ENCODE measurements around the gene ARHGAP29.

ARHGAP29 gene

DNA sequence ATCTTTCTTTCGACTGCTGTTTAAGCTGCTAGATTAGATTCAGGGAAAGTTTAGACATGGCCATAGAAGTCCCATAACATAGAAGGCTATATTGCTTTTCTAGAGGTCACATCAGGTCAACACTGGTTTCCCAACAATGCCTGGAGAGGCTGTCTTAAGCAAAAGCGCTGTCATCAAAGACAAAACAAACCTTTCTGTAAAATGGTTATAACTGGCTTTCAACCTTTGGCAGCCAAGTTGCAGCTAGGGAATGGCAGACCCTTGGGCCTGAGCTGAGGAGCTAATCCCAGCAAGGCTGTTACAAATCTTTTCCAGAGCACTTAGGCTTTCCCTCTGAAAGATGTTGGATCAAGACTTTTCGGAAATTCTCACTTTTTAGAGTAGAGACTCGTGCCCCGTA, 105.3 kb downstream of the ARHGAP29 start:
- TF ChIP-seq, protein P1, sequence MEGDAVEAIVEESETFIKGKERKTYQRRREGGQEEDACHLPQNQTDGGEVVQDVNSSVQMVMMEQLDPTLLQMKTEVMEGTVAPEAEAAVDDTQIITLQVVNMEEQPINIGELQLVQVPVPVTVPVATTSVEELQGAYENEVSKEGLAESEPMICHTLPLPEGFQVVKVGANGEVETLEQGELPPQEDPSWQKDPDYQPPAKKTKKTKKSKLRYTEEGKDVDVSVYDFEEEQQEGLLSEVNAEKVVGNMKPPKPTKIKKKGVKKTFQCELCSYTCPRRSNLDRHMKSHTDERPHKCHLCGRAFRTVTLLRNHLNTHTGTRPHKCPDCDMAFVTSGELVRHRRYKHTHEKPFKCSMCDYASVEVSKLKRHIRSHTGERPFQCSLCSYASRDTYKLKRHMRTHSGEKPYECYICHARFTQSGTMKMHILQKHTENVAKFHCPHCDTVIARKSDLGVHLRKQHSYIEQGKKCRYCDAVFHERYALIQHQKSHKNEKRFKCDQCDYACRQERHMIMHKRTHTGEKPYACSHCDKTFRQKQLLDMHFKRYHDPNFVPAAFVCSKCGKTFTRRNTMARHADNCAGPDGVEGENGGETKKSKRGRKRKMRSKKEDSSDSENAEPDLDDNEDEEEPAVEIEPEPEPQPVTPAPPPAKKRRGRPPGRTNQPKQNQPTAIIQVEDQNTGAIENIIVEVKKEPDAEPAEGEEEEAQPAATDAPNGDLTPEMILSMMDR (conservative IDR thresholded peaks at IDR 0.05) = no peak
- no peak overlapping the region for H3K27ac ChIP-seq

DNA sequence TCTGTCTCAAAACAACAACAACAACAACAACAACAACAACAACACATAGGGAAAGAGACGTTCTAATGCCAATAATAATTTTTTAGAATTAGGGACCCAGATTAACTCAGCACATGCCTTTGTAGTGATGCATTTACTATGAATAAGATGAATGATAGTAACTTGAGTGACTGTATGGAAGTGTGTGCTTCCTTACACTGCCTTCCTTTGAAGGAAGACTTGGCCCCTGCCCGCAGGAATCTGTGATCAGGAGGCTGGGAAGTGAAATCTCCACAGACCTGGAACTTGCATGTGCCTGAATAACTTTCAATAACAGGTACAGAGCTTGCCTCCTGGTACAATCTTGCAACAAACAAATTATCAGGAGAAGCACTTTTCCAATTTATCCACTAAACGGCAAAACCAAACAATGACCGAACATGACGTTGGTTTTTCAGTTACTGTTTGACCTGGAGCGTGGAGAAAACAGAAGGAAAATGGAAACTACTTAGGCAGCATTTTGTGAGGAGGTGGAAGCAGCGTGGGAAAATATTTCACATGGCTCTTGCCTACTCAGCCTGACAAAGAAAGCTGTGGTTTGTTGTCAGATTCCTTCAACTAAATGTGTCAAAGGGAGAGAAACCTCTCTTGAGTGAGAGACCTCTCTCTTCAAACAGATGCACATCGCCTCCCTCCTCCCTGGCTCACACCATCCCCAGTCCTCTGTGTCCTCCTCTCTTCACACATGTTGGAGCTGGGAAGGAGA, 106.4 kb downstream of the ARHGAP29 start:
- TF ChIP-seq, protein P1 (conservative IDR thresholded peaks at IDR 0.05) = no peak

DNA sequence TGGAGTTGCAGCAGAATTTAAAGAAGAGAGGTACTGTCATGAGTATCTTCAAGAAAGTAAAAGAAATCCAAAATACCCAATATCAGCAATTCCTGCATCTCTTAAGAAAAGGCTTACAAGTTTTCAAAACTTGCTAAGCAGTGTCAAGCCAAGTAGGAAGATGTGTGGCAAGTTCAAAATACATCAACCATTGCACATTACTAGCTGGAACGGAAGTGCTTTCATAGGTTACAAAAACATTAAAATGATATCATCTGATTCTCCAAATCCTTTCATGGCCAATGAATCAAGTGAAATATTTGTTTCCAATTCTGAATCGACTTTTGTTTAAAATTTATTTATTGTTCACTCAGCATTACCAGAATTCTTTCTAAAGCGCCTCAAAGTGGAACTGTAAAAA, 110.7 kb downstream of the ARHGAP29 start:
- TF ChIP-seq, protein P1 (conservative IDR thresholded peaks at IDR 0.05) = no peak
- H3K27ac ChIP-seq = no peak overlapping the region

More for the DNA sequence above, 106.4 kb downstream of the ARHGAP29 start:
- no peak overlapping the region for H3K27ac ChIP-seq

DNA sequence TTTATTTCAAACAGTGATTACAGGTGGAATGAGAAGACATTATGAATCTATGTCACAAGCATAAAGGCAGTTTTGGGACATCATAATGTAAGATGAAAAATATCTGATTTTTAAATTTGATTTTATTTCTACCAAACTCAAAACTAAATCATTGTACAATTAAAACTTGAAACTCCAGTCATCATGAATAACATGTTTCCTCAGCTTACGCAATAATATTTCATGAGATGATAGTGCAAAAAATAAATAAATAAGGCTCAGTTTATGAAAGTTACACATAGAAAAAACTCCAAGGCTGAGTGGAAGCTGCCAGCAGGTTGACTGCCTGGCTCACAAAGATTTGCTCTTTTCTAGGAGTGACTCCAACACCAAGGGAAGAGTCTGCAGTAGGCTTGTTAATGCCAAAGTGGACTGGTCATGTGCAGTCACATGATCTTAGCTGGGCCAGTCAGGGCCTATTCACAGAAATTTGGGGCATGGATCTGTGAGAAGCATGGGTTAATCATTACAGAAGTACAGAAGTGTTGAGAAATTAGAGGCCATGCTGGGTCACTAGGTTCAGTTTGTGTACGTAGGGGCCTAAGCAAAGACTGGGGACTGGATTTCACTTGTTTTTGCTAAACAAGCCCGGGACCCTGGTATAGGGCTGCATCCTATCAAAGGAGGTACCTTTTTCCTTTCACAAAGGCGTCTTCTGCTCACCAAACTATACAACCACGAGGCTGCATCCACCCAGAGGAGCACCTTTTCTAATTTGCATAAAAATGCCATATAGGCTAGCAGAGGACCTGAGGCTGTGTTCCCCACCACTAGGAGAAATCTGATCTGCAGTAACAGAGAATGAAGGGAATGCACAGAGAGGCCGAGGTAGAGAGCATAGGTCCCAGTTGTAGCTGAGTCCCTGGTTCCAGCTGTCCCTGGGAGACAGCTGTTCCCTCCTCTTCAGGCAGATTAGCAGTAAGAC, 111.6 kb downstream of the ARHGAP29 start:
- TF ChIP-seq, protein P1 (conservative IDR thresholded peaks at IDR 0.05) = no peak
- H3K27ac ChIP-seq = no peak overlapping the region

DNA sequence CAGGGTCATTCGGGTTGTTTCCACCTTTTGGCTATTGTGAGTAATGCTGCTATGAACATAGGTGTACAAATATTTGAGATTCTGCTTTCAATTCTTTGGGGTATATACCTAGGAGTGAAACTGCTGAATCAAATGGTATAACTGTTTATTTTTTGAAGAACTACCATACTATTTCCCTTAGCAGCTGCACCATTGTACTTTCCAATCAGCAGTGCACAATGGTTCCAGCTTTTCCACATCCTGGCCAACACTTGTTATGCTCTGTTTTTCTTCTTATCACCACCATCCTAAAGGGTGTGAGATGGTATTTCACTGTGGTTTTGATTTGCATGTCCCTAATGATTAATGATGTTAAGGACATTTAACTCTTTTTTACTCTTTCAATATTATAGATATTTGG, 112.8 kb downstream of the ARHGAP29 start:
- no peak overlapping the region for H3K27ac ChIP-seq
- TF ChIP-seq, protein P1 (conservative IDR thresholded peaks at IDR 0.05) = no peak

DNA sequence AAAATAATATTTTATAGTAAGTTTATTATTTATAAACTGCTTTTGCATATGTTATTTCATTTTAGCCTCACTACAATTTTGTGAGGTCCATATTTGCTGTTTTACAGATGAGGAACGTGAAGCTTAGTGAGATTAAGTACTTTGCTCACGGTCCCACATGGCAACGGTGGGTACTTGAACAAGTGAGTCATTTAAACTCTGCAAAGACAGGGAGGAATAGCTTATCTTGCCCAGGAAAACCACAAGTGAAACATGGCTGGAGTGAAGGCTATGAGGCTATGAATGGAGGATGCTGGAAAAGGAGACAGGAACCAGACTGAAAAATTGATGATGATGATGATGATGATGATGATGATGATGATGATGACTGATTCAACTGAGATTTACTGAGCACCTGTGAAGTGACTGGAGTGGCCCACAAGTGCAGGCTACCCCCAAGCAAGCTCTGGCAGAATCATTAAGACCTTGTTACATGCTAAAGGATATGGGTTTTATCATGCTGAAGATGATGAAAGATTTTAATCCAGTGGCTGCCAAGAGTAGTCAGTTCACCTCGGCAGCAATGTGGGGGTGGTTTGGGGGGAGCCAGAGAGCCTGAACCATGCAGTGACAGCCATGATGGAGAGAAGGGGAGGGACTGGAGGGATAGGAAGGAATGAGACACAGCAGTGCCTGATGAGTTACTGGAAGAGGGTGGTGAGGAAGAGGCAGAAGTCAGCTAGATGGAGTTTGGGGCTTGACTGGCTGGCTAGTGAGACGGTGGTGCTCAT, 115.0 kb downstream of the ARHGAP29 start:
- no peak overlapping the region for H3K27ac ChIP-seq
- TF ChIP-seq, protein P1 (conservative IDR thresholded peaks at IDR 0.05) = no peak

All from VCaP (cell line).